Muscle of back (tissue), 11 donors: ENCODE measurements around the gene DPPA5. TPM values are rescaled to one million over a fixed set of nuclear protein-coding genes. Genes with fewer than 3 reads are reported as not detected.
A peak's percentile ranks its signal among the peaks of the same experiment; 100 is the strongest.
"Not testable (repeated sequence)": the region's sequence is repeated elsewhere in the genome, so short reads cannot be mapped to it uniquely, and the experiment has no call there.

Source experiments
- DNase-seq, 3 donors: peaks; one replicate each; pipeline versions ENCODE4 v3.0.0 to v3.0.0-alpha.2; 2013
- polyA plus RNA-seq, 10 donors: library from polyadenylated mRNA; unstranded; fragments of 120-200 nt; gene quantifications; one replicate each; pipeline ENCODE4 v1.2.1, GENCODE V29; 2013; ENCODE audit not compliant: insufficient read length in 10 of 10

The DPPA5 gene
- polyA plus RNA-seq, 10 donors: not detected

GRCh38 chr6:73364549-73364948, 10.5 kb upstream of the DPPA5 start:
- no peak for DNase-seq

- no peak for DNase-seq
Measured at GRCh38 chr6:73364121-73364520, 10.0 kb upstream of the DPPA5 start.

GRCh38 chr6:73363537-73363875, 9.4 kb upstream of the DPPA5 start:
- no peak for DNase-seq

GRCh38 chr6:73362869-73363536, 8.9 kb upstream of the DPPA5 start:
- no peak for DNase-seq

GRCh38 chr6:73362358-73362757, 8.3 kb upstream of the DPPA5 start, which contains the start of gene KHDC3L:
Gene KHDC3L, plus strand, starts transcription at chr6:73362658. Its CDS starts 72 bp downstream, at chr6:73362730.
- no peak for DNase-seq

GRCh38 chr6:73349311-73349710, 4.8 kb downstream of the DPPA5 start:
- no peak for DNase-seq

- no peak for DNase-seq
Measured at GRCh38 chr6:73348550-73349204, 5.4 kb downstream of the DPPA5 start.

GRCh38 chr6:73343164-73343563, 10.9 kb downstream of the DPPA5 start:
- DNase-seq: no peak

- DNase-seq: no peak
Measured at GRCh38 chr6:73342174-73342573, 11.9 kb downstream of the DPPA5 start.

GRCh38 chr6:73341335-73341734, 12.7 kb downstream of the DPPA5 start:
- no peak for DNase-seq

GRCh38 chr6:73340048-73340447, 14.0 kb downstream of the DPPA5 start:
- DNase-seq: no peak

- no peak for DNase-seq
Measured at GRCh38 chr6:73339340-73339739, 14.7 kb downstream of the DPPA5 start.

- no peak for DNase-seq
Measured at GRCh38 chr6:73329201-73329600, 24.9 kb downstream of the DPPA5 start.

GRCh38 chr6:73328790-73329189, 25.3 kb downstream of the DPPA5 start:
- no peak for DNase-seq

GRCh38 chr6:73325656-73326055, 28.4 kb downstream of the DPPA5 start:
- DNase-seq: no peak

GRCh38 chr6:73323323-73323722, 30.8 kb downstream of the DPPA5 start:
- no peak for DNase-seq

GRCh38 chr6:73314577-73315492, 39.2 kb downstream of the DPPA5 start:
- DNase-seq: no peak

- not testable (repeated sequence) for DNase-seq
Measured at GRCh38 chr6:73310503-73310845, 43.6 kb downstream of the DPPA5 start.

- peak; percentile 52 to 92 (median 81) for DNase-seq
Measured at GRCh38 chr6:73309785-73310502, 44.1 kb downstream of the DPPA5 start.

GRCh38 chr6:73309535-73309784, 44.6 kb downstream of the DPPA5 start:
- peak in 1 of 3 donors; percentile 64 for DNase-seq

GRCh38 chr6:73308712-73309534, 45.2 kb downstream of the DPPA5 start:
- DNase-seq: no peak
